HG02642 (cell line): ENCODE data around the gene CADM1.
"Not testable (repeated sequence)": the region's sequence is repeated elsewhere in the genome, so short reads cannot be mapped to it uniquely, and the experiment has no call there.

ENCODE experiments used
- ATAC-seq: cut with Tn5 transposase; IDR thresholded peaks from one replicate; pipeline ENCODE4 v1.9.1; 2021; ENCODE audit warnings: mild to moderate bottlenecking; ENCODE audit not compliant: unreplicated experiment, poor library complexity

Gene CADM1

GRCh38 chr11:115481528-115481927 is 22.7 kb downstream of the CADM1 start:
- ATAC-seq = no peak

DNA sequence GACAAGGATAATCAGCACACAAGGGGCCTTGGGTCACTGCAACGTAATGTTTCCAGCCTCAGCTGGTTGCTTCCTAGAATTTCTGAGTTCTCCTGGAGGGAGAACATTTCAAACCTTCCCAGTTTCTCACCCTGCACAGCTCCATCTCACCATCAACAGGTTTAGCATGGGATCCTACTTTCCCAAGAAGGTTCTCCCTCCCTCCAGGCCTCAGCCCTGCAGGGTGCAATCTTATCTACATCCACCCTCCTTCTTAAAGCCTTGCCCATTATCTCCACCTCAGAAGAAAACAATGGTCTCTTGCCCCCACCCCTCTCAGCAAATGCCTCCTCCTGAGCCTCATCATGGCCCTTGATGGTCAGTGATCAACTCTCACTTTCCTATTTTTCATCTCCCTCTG is 23.6 kb downstream of the CADM1 start:
- no peak for ATAC-seq

DNA sequence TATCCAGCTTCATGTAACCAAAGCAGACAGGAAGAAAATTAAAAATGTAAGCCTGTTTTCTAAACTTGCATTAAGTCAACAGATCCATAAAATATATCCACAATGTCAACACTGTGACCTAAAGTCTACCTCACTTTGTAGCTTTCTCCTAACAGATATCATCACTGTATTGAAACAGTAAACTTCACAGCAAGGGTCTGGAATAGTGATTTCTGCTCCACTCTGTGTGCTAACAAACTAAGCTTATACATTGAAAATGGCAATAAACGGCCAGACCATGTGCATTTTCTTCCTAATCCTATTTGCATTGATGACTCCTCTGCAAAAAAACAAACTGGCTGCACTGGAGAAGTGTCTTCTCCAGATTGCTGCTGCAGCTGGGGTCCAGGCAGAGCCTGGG is 26.8 kb downstream of the CADM1 start:
- ATAC-seq = no peak

DNA sequence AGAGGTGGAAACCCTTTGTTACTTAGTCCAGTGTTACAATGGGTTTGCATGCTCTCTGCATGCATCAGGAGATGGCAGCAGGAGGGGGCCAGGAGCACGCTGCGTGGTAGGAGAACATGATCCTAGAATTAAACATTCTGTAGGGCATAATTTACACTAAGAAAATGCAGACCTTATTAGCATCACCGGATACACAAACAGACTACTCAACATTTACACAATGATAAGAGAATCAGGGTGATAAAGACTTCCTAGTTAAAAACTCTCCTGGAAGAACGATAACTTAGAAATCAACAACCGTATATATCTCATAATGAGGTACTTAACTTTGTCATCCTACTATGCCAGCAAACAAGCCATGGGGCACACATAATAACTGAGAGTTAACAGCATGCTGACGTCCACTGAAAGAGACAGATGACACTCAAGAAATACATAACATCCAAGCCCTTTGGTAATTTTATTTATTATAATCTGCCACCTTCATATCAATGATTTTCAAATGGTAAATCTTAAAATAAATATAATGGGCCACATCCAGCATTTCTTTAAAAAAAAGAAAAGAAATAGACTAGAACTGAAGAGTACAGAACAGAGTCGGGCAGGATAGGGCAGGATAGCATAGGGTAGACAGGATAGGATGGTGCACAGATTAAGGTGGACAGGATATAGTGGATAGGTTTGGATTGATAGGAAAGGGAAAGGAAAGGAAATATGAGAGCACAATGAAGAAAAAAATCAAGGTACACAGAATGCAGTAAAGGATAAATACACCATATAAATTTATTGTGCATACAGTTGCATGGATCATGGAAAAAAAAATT is 27.5 kb downstream of the CADM1 start:
- no peak for ATAC-seq

GRCh38 chr11:115475564-115475963 is 28.7 kb downstream of the CADM1 start:
- no peak for ATAC-seq

DNA sequence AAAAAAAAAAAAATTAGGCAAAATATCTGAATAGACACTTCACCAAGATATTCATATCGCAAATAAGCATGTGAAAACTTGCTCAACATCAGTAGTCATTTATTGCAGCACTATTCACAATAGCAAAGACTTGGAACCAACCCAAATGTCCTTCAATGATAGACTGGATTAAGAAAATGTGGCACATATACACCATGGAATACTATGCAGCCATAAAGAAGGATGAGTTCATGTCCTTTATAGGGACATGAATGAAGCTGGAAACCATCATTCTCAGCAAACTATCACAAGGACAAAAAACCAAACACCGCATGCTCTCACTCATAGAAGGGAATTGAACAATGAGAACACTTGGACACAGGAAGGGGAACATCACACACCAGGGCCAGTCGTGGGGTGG is 29.9 kb downstream of the CADM1 start:
- ATAC-seq = not testable (repeated sequence)

DNA sequence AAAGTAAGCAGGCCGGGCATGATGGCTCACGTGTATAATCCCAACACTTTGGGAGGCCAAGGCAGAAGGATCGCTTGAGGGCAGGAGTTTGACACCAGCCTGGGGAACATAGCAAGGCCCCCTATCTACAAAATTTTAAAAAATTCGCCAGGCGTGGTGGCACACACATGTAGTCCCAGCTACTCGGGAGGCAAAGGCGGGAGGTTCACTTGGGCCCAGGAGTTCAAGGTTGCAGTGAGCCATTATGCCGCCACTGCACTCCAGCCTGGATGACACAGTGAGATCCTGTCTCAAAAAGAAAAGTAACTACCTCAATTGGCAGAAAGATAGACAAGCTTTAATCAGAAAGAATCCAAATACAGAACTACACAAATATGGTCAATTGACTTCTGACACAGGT is 31.0 kb downstream of the CADM1 start:
- ATAC-seq = no peak

- ATAC-seq = peak; percentile 81
Measured at GRCh38 chr11:115471367-115471766, 32.8 kb downstream of the CADM1 start.

- no peak for ATAC-seq
Measured at GRCh38 chr11:115470928-115471327, 33.3 kb downstream of the CADM1 start.

DNA sequence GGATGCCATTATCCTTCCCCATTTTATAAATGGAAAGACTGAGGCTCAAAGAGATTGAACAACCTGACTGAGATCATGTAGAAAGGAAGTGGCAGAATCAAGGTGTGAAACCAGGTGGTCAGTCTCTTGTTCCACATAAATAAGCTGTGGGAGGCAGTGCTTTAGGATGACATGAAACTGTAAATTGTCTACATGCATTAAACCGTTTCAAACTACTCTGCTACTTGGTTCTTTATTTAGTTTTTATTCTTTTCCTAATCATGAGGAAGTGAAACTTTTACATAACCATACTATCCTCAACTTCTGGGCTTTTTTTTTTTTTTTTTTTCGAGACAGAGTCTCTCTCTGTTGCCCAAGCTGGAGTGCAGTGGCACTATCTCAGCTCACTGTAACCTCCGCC is 34.9 kb downstream of the CADM1 start:
- no peak for ATAC-seq

GRCh38 chr11:115466122-115466521 is 38.1 kb downstream of the CADM1 start:
- no peak for ATAC-seq

DNA sequence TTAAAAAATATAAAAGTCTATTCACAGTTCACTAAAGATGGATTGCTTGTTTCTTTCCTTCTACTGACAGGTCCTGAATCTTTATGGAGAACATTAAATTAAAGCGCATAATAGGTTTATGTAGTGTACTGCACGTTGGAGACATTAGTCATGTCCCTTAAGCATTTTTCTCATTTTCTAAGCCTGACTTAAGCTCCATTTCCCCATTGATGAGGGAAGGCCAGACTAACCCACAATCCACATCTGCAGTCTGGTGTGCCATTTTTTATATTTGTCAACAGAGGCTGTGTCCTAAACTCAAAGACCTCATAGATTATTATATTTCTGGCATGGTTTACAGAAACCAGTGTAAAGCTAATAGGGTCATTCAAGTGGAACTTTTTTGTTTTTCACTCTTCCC is 39.9 kb downstream of the CADM1 start:
- no peak for ATAC-seq

GRCh38 chr11:115463606-115464005 is 40.6 kb downstream of the CADM1 start:
- ATAC-seq = no peak

GRCh38 chr11:115462757-115463156 is 41.5 kb downstream of the CADM1 start:
- ATAC-seq = no peak

DNA sequence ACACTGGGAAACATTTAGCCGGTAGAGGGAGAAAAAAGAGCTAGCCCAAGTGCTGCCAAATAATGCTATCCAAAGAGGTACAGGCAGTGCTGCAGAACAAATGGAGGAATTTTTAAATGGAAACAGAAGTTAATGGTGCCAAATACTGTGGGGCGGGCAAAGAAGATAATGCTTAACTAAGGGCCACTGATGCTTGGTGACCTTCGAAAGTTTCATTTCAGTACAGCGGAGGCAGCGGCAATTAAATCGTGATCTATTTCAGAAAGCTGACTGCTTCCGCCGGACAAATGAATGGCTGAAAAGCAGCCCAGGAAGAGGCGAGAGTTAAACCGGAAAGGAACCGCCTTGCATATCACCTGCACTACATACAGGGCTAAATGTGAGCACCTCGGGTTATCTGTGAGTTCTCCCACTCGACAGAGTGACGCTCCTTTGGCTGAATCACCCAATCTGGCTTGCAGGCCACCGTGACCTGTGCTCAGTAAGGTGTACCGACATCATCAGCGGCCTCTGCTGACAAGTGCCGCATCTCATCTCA is 42.1 kb downstream of the CADM1 start:
- ATAC-seq = no peak

- ATAC-seq = no peak
Measured at GRCh38 chr11:115460512-115460911, 43.7 kb downstream of the CADM1 start.

- no peak for ATAC-seq
Measured at GRCh38 chr11:115459563-115459962, 44.7 kb downstream of the CADM1 start.

GRCh38 chr11:115458877-115459276 is 45.3 kb downstream of the CADM1 start:
- no peak for ATAC-seq

- ATAC-seq = no peak
Measured at GRCh38 chr11:115456019-115456418, 48.2 kb downstream of the CADM1 start.

DNA sequence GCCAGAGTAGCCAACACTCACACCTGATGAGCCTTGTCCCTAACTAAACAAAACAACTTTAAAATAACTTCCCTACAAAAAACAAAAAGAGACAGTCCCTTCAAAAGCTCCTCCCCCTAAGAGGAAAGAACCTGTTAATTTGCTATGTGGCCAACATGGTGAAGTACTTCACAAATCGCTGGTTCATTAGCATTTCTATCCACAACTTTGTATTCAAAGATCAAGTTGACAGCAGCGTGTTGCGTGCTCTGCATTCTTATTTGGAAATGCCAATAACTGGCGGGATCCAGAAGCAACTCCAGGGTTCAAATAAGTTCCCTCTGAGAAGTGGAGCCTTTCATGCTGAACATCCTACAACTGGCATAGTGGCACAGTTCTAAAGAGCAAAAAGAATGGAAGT is 48.6 kb downstream of the CADM1 start:
- ATAC-seq = no peak

DNA sequence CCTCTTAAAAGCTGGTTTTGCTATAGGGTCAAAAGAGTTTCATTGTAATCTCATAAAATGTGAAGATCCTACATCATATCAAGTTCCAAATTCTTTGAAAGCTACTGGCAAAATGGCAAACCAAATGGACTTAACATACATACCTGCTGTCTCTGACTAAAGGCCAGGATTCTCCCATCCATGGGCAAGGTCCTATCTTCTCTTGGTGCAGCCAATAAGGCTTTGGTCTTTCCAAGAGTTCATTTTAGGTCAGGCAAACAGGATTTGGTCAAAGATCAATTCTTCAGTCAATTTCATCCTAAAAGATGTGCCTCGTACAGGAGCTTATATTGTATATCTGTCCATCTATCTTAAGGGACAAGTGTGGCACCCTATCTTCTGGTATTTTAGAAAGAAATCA is 49.7 kb downstream of the CADM1 start:
- no peak for ATAC-seq
